Erythroblast (primary cell): ENCODE measurements around the gene CLASP1.

Experiments
- GATA1 ChIP-seq: IDR thresholded peaks from 2 replicates; pipeline ENCODE4 v1.6.1; 2011; ENCODE audit warnings: low read depth, mild to moderate bottlenecking, control low read depth, low read length, moderate library complexity
- POLR2A ChIP-seq: IDR thresholded peaks from 2 replicates; pipeline ENCODE4 v1.6.1; 2011; ENCODE audit warnings: mild to moderate bottlenecking, low read length

- no peak for TF ChIP-seq POLR2A
- no peak for TF ChIP-seq GATA1
Observed at GRCh38 chr2:121355488-121355887, 293.8 kb downstream of the CLASP1 start.
